ENCODE data around the gene LRRC36. TPM values are rescaled to one million over a fixed set of nuclear protein-coding genes. Genes with fewer than 3 reads are reported as not detected.

LRRC36 gene
- total and polyA plus RNA-seq, 9 of the 15 experiments (the other 6 are each of a cell fraction or from before 2014, with no cell fraction given): 0.09 to 0.40 (median 0.17) TPM; not detected in 1

GRCh38 chr16:67392301-67393059 lies 65.9 kb downstream of the LRRC36 start:
- Histone ChIP-seq H3K79me2 (ENCODE audit: control insufficient read depth, insufficient read depth, low read length) (no peaks in the 10 kb centered on the region), H3K4me3 (no peak overlapping the region), H4K20me1 (replicated peaks; ENCODE audit: control insufficient read depth, insufficient read depth, low read length) (no peaks in the 10 kb centered on the region), H3K9ac (ENCODE audit: insufficient read depth in 1 of 2, low read depth in 2 of 2, low read length in 2 of 2) (peak overlapping the region in 1 of 2 experiments; percentile 86; a peak in 2 of 4 replicates), H3K36me3 (ENCODE audit: control insufficient read depth, insufficient read depth, low read length) (no peaks in the 10 kb centered on the region), H3K27me3 (ENCODE audit: control insufficient read depth in 2 of 2, insufficient read depth in 2 of 2, low read length in 2 of 2) (peaks cover 9 to 51% of the 10 kb centered on the region in 2 experiments), H2AFZ (ENCODE audit: low read depth, low read length) (peak overlapping the region; percentile 80), H3K9me1 (ENCODE audit: control insufficient read depth, insufficient read depth, low read length) (no peaks in the 10 kb centered on the region), H3K27ac (ENCODE audit: extremely low read depth, low read depth, low read length) (no peak overlapping the region), H3K9me3 (replicated peaks; ENCODE audit: control insufficient read depth, insufficient read depth, low read depth, low read length) (no peaks in the 10 kb centered on the region), H3K4me2 (ENCODE audit: insufficient read depth, low read length) (peak overlapping the region; percentile 72), H3K4me1 (replicated peaks in 1 of 2; ENCODE audit: control insufficient read depth in 2 of 2, insufficient read depth in 2 of 2, low read length in 2 of 2) (peaks cover 19 to 72% of the 10 kb centered on the region in 2 experiments)
- ChIA-PET POLR2A (interaction anchor here (0.7 to 1.5 kb wide), 4 partner anchors 11 to 370 kb away, joined by 3 to 4 read pairs (median 3); no protein-coding TSS in a partner anchor), CTCF (ENCODE audit: low intra/inter-chr PET ratio) (no interaction called here)
- BruUV-seq (replicated peaks): no TSS peak
- ATAC-seq: no peak
- in situ Hi-C loops (cut with MboI) (no loop called here), intact Hi-C loops (cut with micrococcal nuclease) (loop anchor here (10.0 kb wide), 1 partner anchor 48 kb away; no protein-coding TSS in a partner anchor)
- WGBS (ENCODE audit: insufficient coverage, low coverage, missing lambda C conversion rate): 37% methylated on average over 16 of the region's 18 CpGs
- DNase-seq (ENCODE audit: extremely low read depth in 1 of 4, low spot score in 3 of 4): no peak
- TF ChIP-seq ZNF384 (IDR thresholded peaks at IDR 0.05; ENCODE audit: low read depth, low read length) (no peak), FOSL1 (tag; conservative IDR thresholded peaks at IDR 0.05) (no peak), ELF2 (CRISPR knock-in tag; IDR thresholded peaks at IDR 0.05) (no peak), YY1 (IDR thresholded peaks at IDR 0.05; ENCODE audit: borderline replicate concordance in 1 of 3, control insufficient read depth in 1 of 3, extremely low read depth in 1 of 3, insufficient read depth in 3 of 3, insufficient read length in 1 of 3, insufficient replicate concordance in 2 of 3, low read depth in 1 of 3, low read length in 2 of 3) (no peak), CAMTA2 (CRISPR knock-in tag; conservative IDR thresholded peaks at IDR 0.05) (no peak), ZNF717 (CRISPR knock-in tag; IDR thresholded peaks at IDR 0.05) (no peak), ZBTB33 (CRISPR knock-in tag; IDR thresholded peaks at IDR 0.05) (no peak), ELK1 (CRISPR knock-in tag; IDR thresholded peaks at IDR 0.05) (no peak), TGIF2 (CRISPR knock-in tag; IDR thresholded peaks at IDR 0.05) (no peak), ZNF589 (CRISPR knock-in tag; IDR thresholded peaks at IDR 0.05; ENCODE audit: low read depth) (no peak), ZSCAN29 (IDR thresholded peaks at IDR 0.05) (no peak), ZNF696 (CRISPR knock-in tag; conservative IDR thresholded peaks at IDR 0.05) (no peak), RCOR1 (IDR thresholded peaks at IDR 0.05; ENCODE audit: borderline replicate concordance in 1 of 2, low read depth in 2 of 2, low read length in 2 of 2) (no peak)
- FAIRE-seq: no peak

All from K562 (cell line).